NCI-H69 (cell line): Measurements from ENCODE around the gene GMDS.

Source experiments
- DNase-seq: peaks from one replicate; lab custom pipeline; 2025; lab: John Stamatoyannopoulos, UW

GMDS gene

DNA sequence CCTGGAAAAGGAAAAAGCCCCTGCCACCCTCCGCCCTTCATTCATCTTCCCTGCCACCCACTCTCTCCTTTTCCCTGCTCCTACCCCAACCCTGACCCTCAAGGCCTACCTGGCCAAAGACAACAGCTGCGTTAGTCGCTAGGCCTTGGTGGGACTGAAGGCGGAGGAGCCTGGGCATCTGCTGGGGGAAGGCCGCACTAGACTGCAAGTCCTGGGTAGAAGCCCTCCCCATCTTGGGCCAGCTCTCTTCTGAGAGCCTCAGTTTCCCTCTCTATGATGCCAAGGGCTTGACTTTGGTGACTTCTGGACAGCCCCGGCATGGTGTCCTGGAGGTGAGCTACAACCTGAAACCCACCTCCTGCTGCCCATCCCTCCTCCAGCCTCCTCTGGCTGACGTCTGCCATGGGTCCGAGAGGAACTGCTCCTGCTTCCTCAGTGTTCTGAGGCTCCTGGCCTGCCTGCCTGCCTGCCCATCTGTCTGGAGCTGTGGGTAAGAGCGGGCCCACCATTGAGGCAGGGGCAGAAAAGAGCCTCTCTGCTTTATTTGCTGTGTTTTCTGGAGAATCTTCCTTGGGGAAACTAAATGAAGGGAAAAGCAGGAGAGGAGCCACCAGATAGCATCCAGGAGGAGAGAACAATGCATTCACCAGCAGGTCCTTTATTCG is 643.2 kb downstream of the GMDS start:
- no peak for DNase-seq

DNA sequence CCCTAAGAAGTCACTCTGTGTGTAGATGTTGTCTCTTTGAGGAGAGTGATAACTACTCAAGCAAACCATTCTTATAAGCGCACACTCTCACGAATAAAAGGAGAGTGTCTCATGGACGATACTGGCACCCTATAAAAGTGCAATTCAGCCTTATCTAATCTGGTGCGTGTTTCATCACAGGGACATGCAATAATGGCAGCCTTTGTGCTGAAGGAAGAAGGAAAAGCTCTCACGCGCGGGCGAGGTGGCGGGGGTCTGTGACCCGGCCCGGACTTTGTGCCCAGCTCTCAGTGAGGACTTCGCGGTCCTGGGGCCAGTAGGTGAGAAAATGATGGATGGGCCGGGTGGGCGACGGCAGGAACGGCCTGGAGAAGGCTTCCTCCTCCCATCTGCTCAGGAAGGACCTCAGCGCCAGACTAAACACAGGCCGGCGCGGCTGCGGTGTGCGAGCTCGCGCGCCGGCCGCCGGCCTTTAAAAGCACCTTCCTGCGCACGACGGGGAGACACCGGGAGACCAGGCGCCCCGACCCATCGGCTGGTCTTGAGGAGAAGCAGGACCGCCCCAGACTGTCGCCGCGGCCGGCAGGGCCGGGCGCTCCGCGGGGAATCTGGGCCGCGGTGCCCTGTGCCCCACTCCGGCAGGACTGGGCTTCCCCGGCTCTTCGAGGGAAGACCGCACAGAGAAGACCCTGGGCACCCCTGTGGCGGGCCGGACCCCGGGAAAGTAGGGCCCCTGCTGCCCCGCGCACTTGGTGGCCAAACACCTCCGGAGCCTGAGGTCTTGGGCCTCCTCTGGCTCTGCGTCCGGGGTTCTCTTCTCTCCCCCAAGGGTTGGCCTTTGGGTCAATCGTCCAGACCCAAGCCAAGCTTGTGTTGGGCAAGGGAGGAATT is 644.0 kb downstream of the GMDS start:
- no peak for DNase-seq

DNA sequence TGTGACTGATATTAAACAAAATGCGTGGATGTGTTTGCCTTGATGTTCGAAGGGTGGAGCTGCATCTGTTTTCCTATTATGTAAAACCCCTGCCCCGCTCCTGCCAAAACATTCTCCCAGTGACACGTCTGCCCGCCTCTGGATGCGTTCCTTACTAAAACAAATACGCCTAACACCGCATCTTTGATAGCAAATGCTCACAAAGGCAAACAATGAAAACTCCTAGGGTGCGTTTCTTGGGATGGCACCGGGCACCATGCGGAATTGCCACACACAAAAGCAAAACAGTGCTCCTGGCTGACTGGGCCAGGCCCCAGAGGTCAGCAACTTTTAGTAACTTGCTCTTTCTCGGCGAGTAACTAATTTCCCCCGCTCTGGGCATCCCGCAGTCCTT is 644.6 kb downstream of the GMDS start:
- DNase-seq: peak; percentile 51

DNA sequence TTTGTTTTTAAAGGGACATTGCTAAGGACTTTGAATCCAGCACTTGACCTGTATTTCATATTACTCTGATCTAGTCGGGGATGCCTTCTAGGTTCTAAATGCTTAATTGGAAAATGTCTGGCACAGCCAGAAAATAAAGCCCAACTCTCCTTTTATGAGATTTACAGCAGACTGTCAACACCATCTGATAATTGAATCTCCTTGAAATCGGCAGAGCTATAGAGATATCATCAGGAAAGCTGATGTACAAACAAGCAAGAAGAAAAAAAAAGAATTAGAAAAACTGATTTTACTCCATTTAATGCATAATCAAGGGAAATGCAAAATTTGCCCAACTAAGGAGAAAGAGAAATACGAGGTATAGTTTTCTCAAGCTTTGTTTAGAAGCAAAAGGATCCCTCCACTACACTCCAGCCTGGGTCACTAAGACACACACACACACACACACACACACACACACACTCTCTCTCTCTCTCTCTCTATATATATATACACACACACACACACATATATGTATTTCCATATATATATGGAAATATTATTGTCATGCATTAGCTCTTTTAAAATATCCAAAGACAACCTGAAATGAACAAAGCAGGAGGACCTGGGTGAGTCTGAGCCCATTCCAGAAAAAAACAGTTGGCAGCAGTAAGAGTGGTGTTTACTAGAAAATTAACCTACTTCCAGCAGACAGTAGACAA is 645.2 kb downstream of the GMDS start:
- DNase-seq: no peak

DNA sequence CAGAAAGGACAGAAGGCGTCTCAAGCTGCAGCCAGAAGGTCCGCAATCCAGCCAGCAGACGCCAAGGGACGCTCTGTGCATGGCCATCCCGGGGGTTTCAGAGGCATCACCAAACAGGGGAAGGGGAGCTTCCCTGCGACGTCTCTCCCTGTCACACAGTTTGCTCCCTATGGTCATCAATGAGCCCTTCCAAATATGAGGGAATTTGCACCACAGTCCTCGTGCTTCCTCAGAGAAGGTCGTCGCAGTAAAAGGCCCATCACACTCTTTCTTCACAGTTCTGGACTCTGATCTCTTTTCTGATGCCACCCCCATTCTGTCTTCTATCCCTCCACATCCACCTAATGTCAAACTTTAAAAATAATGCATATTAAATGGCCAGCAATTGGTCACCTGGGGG is 645.9 kb downstream of the GMDS start:
- no peak for DNase-seq

DNA sequence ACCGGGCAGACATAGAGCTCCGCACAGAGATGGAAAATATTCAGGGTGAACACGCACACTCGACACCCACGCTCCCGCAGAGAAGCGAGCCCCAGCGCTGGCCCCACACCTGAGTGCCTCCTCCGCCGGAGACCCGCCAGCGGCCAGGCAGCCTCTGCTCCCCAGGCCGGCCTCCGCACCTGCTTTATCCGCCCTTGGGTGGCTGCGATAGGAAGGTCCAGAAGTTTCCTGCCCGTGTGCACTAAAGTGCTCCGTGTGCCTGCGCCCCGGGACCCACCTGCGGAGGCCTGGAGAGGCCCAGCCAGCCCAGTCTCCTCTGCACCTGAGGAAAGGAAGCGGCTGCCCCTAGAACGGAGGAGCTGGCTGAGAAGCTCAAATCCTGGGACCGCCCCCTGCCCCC is 646.5 kb downstream of the GMDS start:
- no peak for DNase-seq

DNA sequence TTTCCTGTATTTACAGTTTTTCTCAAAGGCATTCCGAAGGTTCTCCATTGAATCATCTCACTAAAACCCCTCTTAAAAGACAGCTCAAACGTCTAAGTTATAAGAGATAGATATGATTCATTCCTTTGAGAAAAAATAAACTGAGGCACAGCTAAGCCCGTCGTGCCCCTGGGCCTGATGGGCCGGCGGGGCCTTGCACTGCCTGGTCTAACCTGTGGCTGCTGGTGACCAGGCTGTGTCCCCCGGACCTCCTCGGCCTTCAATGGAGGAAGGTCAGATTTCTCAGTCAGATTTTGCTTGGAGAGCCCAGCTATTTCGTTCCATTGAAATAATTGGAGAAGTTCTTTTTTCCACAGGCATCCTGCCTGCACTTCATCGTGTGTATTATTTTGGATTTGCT is 647.0 kb downstream of the GMDS start:
- no peak for DNase-seq

DNA sequence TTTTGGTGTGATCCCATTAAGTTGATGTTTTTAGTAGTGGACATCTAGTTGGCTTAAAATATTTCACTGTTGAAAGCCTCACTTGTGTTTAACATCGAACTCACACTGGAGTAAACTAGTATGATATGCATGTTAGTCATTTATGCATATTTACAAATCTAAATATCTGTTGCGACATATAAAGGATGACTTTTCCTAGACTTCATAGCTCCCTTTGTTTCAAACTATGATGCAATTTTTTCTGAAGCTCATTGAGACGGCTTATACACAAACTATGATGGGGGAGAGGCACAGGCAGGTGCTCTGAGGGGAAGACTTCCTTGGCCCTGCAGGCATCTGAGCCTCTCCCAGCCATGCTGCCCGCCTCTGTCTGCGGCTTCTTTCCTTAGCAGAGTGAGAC is 647.5 kb downstream of the GMDS start:
- DNase-seq: no peak

DNA sequence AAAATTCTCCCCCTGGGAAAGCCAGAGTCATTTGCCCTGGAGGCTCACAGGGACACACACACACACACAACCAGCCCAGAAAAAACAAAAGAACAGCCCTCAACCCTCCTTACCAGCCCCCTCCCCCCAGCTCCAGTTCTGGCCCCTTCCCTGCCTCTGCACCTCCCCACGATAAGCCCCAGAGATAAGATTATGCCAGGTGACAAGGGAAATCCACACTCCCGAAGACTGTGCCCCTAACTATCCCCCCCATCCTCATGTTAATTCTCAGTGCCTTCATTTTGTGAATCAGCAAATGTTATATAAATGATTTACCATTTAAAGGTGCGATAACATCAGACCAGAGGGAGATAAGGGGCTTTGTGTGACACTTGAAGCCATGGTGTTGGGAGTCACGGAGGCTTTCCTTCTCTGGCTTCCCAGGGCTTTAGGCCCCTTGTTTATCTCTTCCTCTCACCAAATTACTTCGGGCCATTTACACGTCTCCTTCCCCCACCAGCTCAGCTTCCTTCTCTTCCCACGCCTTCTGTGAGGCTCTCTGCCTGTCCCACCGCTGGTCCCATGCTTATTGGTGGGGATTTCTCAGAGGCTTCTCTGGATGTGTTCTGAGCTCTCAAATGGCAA is 648.2 kb downstream of the GMDS start:
- no peak for DNase-seq

DNA sequence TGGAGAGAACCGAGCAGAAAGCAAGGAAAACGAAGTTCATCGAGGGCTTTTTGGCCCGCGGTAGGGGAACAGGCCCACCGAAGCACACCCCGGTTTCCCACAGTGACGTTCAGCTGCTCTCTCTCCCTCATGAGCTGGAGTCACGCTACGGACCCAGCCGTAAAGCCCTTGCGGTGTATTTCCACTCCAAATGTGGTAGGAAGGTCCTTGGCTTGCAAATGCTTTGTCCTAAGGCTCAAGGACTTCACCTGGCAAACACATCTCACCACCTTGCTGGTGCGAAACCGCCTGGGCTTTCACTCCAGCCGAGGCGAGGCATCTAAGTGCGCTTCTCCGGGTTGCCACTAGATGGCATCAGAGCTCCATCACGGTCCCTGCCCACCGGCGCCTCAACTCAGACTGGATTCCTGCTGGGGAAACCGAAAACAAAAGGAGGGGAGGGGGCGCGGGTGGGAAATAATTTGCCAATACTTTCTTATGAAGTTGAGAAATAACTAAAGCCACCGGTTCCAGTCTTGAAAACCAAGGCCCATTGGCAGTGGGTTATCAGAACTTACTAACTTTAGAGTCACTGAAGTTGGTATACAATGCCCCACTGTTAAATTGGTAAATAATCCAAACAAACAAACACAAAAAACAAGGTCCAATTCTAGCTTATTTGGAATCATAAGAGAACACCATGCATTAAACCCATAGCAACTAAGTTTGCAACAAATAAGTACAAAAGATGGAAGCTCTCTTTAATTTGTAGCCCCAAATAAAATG is 649.1 kb downstream of the GMDS start:
- peak; percentile 78 for DNase-seq

DNA sequence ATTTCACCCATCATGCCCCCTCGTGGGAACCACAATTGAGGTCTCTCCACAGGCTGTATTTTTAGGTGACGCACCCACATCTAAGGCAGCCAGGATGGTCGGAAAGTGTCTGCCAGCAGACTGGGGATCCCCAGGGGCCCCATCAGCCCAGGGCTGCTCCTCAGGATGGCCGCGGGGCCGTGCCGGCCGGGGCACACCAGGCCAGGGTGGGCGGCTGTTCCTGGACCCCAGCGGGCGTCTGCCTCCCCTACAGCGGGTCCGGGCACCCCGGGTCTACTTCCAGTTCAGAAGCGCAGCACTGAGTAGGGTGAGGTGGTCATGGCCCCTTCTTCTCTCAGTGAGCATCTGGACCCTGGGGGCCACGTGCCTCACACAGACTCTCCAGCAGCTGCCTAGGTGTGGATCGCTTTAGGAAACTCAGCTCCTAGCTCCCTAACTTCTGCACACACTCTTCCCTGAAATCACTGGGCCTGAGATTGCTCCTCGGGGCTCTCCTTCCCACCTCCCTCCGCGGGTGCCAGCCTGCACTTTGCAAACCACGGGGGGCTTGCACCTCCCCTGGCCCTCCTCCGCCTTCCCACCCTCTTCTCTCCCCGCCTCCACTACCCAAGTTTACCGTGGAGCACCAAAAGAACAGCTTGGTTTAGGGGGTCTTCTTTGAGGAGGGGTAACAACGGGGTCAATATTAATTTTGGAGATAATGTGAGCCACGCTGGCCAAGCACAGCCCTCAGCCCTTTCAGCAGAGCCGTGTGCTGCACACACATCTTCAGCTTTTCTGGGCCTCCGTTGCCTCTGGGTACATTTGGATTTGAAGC is 649.9 kb downstream of the GMDS start:
- DNase-seq: peak; percentile 60

DNA sequence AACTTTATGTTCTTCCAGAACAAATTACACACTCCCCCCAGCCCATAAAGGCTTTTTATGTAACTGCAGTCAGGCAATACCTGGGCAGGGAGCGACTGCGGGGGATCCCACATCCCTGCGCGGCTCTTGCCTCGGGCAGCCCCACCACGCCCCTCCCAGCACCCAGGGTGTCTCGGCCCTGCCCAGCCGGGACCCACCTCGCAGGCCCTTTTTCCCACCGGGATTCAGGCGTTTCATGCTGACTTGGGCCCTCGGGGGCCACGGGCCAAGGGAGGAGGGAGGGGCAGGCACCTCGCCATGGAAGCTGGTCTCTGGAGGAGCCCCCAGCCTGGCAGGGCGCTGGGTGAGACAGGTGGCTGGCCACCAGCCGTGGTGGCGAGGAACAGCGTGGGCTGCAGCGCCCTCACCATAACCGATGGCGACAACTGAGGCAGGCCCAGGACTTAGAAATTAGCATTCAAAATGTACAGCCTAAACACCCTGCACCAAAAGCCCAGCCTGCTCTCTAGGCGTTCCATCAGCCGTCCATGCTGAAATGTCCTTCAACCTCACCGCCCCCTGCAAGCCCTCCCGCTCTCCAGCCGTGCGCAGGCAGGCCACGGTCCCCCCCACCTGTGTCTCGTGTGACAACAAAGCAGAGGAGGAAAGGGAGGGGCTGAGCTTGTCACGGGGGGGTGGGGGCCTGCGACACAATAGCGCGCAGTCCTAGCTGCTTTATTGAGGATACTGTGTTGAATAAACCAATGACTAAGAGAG is 650.8 kb downstream of the GMDS start:
- DNase-seq: peak; percentile 88

DNA sequence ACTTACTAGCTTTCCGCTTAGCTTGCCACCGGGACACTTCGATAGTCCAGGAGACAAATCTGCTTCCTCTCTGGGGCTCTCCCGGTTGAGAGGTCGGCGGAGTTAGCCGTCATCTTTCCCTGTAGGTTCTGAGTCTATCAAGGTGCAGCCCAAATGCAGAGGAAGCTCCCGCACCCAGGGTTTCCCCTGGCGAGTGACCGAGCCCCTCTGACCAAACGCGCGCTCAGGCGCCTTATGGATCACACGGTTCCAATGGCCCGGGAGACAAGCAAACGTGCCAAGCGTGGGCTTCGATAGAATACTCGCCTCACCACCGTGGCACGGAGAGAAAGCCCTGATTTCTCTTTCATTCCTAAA is 651.5 kb downstream of the GMDS start:
- DNase-seq: no peak

DNA sequence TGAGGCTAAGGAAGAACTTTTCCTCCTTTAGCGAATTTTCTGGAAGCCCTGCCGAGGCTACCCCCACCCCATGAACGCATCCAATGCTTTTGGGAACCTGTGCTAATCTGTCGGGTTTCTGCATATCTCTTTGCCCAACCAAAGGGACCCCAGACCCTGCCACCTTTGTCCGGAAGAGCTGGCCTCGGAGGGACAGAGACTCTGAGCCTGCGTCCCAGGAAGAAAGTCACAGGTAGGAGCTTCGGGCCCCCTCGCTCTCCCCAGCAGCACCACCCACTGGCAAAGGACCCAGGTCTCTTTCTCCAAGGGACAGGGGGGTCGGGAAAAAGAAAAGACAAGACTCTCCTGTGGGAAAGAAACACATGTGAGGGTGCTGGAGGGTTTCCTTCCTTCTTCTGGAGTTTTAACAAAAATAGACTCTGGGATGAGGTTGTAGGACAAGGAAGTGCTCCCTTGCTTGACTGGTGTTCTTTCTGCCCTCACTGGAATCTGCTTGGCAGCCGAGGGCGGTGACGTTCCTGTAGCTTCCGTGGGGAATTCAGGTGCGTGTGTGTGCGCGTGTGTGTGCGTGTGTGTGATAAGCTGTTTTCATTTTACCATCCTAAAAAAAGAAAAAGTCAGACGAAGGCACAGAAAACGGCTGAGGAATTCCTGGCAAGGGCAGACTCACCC is 652.0 kb downstream of the GMDS start:
- no peak for DNase-seq

DNA sequence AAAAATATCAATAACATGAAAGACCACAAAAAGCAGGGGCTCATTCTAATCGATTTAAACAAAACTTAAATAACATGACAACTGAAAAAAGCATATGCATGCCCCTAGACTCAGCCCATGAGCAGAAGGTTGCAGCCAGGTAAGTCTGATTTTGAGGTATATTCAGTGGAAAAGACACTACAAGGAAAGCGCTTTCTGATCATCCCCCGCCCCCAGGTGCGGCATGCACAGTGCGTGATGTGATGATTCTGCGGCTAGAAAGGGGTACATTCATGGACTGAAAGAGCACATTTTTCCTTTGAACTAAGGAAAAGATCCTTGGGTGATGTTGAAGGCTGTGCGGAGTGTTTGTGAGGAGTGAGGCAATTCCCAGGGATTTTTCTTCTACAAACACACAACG is 652.6 kb downstream of the GMDS start:
- no peak for DNase-seq

DNA sequence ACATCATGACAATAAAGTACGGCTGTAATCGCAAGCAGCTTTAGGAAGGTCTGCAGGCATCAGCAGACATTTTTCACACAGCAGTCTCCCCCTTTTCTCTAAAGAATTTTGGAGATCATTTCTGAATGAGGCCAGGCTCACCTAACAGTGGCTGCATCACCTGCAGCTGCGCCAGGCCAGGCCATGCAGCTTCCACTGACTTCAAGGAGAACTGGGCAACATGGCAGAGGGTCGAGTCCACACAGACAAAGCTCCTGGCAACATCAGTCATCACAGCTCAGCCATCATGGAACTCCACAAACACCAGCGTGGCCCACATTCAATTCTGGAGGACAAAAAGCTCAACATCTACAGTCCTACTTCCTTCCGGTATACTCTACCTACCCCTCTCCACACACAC is 653.5 kb downstream of the GMDS start:
- DNase-seq: no peak

DNA sequence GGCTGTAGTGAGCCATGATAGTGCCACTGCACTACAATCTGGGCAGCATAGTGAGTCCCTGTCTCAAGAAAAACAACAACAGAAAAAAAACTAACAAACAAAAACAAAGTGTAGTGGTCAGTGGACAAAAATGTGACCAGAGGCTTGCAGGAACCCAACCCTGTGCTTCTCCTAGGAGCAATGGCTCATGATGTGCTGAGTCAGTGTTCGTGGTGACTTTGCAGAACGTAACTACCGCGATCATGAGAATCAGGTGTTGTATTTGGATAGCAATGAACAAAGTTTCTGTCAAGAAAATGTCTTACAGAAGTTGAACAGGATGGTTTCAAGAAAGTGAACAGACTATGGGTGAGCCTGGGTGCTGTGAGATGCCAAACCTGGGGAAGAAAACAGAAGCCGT is 654.2 kb downstream of the GMDS start:
- DNase-seq: no peak

DNA sequence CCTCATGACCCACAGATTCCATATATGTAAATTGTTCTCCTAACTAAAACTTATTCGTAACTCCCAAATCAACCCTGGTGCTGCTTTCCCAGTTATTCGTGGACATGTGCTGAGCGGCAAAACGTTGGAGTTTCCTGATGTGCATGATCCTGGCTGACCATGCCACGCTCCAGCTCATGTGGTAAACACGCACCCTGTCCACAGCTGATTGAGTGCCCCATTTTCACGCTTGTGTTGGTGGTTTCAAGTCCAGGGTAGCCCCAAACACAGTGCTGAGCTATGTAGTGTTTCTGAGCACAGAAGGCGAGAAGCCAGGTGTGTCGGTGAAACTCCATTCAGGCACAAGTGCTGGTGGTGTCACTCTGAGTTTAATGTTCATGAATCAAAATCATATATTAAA is 654.8 kb downstream of the GMDS start:
- DNase-seq: no peak

DNA sequence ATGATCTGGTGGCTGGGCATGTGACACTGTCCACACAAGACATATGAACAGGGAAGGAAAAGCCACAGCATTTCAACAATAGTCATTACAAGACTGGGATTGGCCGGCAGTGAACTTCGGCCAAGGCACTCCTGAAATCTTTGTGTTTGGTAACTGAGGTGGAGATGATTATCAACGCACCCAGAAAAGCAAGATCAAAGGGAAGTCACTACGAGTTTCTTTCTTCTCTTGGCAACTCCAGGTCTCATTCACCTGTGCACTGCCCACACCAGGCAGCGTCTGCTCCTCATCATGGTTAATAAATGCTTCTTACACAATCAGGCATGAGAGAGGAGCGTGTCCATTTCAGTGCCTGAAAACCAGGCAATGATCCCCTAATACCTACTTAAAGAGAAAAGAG is 656.2 kb downstream of the GMDS start:
- no peak for DNase-seq

DNA sequence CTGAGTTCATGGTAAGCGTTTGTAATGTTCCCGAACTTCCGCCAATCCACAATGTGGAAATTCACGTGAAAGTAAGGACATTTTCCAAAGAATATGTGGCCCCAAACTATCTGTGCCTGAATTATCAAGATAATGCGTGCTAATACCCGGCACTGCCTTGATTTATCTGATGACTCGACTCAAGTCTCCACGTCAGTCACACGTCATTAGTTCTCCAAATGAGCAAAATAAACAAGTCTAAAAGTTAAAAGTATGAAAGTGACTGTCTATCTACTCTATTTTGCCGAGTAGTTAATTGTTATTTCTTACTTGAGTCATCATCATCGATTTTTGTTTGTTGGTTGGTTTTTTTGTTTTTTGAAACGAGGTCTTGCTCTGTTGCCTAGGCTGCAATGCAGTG is 657.4 kb downstream of the GMDS start:
- no peak for DNase-seq
